ENCODE measurements around the gene PEAK3.
A peak's percentile ranks its signal among the peaks of the same experiment; 100 is the strongest.

The PEAK3 gene

GRCh38 chr19:2269244-2270156 is 12.5 kb downstream of the PEAK3 start:
- peak; percentile 98 to 99 for DNase-seq

DNA sequence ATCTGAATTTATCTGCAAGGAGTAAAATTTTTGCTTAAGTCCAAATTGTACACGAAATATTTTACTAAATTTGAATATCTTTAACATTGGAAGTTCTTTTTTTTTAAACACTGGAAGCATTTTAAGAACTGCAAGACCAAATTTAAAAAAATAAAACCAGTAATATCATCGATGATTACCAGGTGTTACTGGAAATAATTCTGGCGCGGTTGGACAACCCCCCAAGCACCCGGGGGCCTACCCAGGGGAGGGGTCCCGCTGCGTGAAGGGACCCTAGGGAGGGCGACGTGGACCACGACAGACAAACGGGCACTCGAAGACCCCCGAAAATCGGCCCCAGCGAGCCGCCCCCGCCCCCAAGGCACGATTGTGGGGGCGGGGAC is 13.1 kb downstream of the PEAK3 start:
- DNase-seq = no peak

DNA sequence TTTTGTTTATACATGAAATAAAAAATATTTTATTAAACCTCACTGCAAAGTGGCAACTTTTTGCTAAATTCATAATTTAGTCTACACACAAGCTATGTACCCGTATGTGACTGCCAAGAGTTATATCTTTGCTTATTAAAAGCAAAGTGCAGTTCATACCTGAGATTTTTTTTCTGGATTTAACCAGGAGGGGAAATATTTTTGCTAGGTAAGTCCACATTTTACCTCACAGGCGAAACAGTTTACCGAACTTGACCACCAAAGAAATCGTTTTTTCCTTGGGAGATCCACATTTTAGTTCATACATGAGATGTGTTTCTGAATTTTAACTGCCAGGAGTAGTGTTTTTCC is 13.5 kb downstream of the PEAK3 start:
- no peak for DNase-seq

GRCh38 chr19:2266183-2266993 is 15.6 kb downstream of the PEAK3 start:
- peak in 1 of 2 donors; percentile 65 for DNase-seq

DNA sequence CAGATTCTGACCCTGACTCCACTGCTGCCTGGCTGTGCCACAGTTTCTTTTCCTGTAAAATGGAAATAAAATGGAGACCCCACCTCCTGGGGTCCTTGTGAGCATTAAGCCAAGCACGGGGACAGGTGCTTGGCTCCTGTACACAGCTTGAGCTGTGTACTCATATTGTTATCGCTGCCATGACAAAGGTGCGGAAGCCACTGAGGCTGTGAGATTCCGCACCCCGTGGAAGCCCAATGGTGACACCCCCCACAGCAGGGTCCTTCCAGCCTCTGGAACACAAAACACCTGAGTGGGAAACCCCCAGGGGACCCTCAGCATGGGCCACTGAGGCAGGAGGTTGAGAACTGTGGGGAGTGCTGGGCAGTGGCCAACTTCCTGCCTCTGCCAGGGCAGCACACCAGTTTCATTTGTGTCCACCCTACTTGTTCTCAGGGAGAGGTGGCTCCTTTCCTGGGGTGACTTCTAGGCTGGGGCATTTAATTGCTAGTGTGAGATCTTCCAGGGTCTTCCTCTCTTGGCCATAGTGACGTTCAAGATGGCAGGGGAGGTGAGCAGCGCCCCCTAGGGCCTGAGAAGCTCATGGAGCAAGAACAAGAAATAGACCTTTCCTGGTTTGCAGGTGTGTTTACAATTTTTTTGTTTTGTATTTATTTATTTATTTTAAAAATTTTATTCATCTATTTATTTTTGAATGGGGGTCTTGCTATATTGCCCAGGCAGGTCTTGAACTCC is 20.4 kb downstream of the PEAK3 start:
- peak; percentile 46 to 74 for DNase-seq

DNA sequence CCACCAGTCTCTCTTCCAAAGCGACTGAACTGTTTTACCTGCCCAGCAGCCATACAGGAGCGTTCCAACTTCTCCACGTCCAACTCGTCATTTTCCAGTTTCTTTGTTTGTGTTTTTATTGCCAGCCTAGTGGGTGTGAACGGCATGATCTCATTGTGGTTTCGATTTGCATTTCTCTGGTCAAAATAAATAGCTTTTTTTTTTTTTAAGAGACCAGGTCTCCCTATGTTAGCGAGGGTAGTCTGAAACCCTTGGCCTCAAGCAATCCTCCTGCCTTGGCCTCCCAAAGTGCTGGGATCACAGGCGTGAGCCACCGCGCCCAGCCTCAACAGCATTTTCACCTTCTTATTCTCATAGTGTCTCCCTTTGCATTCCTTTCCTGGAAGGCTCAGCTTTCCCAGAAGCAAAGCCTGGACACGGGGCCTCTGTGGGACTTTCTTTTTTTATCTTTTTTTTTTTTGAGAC is 21.6 kb downstream of the PEAK3 start:
- peak in 1 of 2 donors; percentile 50 for DNase-seq

DNA sequence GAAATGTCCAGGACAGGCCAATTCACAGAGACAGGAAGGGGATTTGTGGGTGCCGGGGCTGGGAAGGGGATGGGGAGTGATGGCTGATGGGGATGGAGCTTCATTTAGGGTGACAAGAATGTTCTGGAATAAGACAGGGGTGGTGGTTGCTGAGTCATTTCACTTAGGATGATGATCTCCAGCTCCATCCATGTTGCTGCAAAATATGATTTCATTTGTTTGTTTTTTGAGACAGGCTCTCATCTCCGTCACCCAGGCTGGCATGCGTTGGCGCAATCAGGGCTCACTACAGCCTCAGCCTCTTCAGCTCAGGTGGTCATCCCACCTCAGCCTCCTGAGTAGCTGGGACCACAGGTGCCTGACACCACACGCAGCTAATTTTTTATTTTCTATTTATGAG is 22.6 kb downstream of the PEAK3 start:
- DNase-seq = no peak

- DNase-seq = no peak
These were observed 25.8 kb downstream of the PEAK3 start, which contains the start of gene JSRP1 for GRCh38 chr19:2255982-2256685. TSS of gene JSRP1 (minus strand) at chr19:2256417. CDS start at chr19:2255314, 1,103 bp downstream.

GRCh38 chr19:2255112-2255845 is 26.7 kb downstream of the PEAK3 start:
- no peak for DNase-seq

DNA sequence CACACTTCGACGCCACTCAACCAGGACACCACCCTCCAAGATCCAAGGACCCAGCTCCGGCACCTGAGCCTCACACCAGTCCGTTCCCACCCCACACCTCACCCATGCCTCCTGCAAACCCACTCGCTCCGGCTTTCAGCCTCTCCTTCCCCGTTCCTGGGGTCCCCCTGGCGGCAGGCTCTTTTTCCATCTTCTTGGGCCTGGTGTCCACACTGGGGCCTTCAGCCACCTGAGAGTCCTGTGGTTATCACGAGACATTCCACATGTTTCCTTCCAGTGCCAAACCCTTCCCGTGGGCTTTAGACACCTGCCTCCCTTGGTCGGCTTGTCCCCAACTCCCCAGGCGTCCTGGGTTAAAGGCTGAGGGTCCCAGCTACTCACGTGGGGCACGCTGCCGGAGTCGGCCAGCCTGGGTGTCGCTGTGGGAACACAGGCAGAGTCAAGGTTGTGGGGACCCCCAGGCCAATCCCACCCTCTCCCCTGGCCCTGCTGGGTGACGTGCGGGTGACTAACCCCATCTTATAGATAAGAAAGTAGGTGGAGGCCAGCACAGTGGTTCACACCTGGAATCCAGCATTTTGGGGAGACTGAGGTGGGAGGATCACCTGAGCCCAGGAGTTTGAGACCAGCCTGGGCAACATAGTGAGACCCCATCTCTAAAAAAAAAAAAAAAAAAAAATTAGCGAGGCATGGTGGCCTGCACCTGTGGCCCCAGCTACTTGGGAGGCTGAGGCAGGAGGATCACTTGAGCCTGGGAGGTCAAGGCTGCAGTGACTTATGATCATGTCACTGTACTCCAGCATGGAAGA is 27.7 kb downstream of the PEAK3 start:
- no peak for DNase-seq

GRCh38 chr19:2253106-2254063 is 28.6 kb downstream of the PEAK3 start:
- peak; percentile 60 to 64 for DNase-seq

- DNase-seq = peak in 1 of 2 donors; percentile 14
These were observed 29.2 kb downstream of the PEAK3 start for GRCh38 chr19:2252797-2253105.

GRCh38 chr19:2252055-2252796 is 29.7 kb downstream of the PEAK3 start:
- peak in 1 of 2 donors; percentile 10 for DNase-seq

DNA sequence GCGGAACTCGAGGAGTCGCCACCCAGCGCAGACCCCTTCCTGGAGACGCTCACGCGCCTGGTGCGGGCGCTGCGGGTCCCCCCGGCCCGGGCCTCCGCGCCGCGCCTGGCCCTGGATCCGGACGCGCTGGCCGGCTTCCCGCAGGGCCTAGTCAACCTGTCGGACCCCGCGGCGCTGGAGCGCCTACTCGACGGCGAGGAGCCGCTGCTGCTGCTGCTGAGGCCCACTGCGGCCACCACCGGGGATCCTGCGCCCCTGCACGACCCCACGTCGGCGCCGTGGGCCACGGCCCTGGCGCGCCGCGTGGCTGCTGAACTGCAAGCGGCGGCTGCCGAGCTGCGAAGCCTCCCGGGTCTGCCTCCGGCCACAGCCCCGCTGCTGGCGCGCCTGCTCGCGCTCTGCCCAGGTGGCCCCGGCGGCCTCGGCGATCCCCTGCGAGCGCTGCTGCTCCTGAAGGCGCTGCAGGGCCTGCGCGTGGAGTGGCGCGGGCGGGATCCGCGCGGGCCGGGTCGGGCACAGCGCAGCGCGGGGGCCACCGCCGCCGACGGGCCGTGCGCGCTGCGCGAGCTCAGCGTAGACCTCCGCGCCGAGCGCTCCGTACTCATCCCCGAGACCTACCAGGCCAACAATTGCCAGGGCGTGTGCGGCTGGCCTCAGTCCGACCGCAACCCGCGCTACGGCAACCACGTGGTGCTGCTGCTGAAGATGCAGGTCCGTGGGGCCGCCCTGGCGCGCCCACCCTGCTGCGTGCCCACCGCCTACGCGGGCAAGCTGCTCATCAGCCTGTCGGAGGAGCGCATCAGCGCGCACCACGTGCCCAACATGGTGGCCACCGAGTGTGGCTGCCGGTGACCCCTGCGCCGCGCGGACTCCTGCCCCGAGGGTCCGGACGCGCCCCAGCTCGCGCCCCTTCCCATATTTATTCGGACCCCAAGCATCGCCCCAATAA is 30.6 kb downstream of the PEAK3 start:
- peak in 1 of 2 donors; percentile 19 for DNase-seq

GRCh38 chr19:2250766-2251105 is 31.2 kb downstream of the PEAK3 start:
- no peak for DNase-seq

DNA sequence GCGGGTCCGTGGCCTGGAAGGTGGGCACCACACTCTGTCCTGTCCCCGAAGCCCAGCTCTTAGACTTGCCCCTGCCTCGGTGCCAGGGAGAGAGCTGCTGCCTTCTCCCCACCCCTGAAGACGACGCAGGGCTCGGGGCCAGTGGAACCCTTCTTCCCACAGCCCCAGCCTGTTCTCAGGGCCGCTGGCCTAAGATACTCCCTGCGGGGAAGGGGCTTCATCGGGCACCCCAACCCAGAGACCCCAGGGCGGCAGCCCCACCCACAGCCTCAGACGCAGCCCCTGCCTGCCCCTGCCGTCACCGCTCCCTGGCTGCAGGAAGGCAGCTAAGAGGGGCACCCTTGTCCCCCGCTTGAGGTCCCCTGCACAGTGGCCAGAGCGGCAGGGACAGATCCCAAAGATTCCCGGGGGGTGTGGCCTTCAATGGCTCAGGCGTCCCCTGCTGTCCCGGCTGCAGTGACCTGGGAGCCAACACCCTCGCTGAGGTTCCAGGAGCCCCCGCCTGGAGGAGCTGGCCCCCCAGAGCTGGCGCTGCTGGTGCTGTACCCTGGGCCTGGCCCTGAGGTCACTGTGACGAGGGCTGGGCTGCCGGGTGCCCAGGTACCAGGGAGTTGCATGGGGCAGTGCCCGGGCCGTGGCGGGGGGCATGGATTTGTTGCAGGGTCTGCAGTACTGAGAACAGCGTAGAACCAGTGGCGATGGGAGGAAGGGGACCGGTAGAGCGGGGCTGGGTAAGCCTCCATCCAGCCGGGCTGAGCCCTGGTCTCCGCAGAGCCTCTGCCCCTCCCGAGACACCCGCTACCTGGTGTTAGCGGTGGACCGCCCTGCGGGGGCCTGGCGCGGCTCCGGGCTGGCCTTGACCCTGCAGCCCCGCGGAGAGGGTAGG is 31.9 kb downstream of the PEAK3 start:
- peak in 1 of 2 donors; percentile 10 for DNase-seq

Data from CD4-positive, alpha-beta T cell treated with Interferon alpha-2 for 1 hour (primary cell).